GM18502 (cell line): ENCODE results near the gene PAMR1.
"Not testable (repeated sequence)": the region's sequence is repeated elsewhere in the genome, so short reads cannot be mapped to it uniquely, and the experiment has no call there.

Experiments
- ATAC-seq: cut with Tn5 transposase; IDR thresholded peaks from one replicate; pipeline ENCODE4 v1.9.1; 2021; ENCODE audit warnings: mild to moderate bottlenecking; ENCODE audit not compliant: unreplicated experiment, poor library complexity

PAMR1 gene

GRCh38 chr11:35545391-35546003, 20.1 kb upstream of the PAMR1 start:
- ATAC-seq = no peak

GRCh38 chr11:35543481-35543880, 18.1 kb upstream of the PAMR1 start:
- ATAC-seq = no peak

- ATAC-seq = no peak
Measured at GRCh38 chr11:35541621-35542375, 16.4 kb upstream of the PAMR1 start.

GRCh38 chr11:35540526-35540925, 15.1 kb upstream of the PAMR1 start:
- ATAC-seq = no peak

- ATAC-seq = no peak
Measured at GRCh38 chr11:35539781-35540281, 14.4 kb upstream of the PAMR1 start.

- ATAC-seq = no peak
Measured at GRCh38 chr11:35539256-35539655, 13.8 kb upstream of the PAMR1 start.

GRCh38 chr11:35536470-35536869, 11.1 kb upstream of the PAMR1 start:
- ATAC-seq = no peak

GRCh38 chr11:35531246-35531645, 5.8 kb upstream of the PAMR1 start:
- no peak for ATAC-seq

GRCh38 chr11:35529971-35530495, 4.6 kb upstream of the PAMR1 start:
- ATAC-seq = no peak

GRCh38 chr11:35526370-35526792, 965 bp upstream of the PAMR1 start:
- no peak for ATAC-seq

- ATAC-seq = no peak
Measured at GRCh38 chr11:35524780-35525179, 636 bp downstream of the PAMR1 start.

GRCh38 chr11:35523861-35524260, 1.6 kb downstream of the PAMR1 start:
- no peak for ATAC-seq

GRCh38 chr11:35523331-35523768, 2.1 kb downstream of the PAMR1 start:
- ATAC-seq = no peak

GRCh38 chr11:35522091-35522490, 3.3 kb downstream of the PAMR1 start:
- not testable (repeated sequence) for ATAC-seq

GRCh38 chr11:35520376-35520775, 5.0 kb downstream of the PAMR1 start:
- ATAC-seq = no peak

GRCh38 chr11:35518766-35519165, 6.7 kb downstream of the PAMR1 start:
- ATAC-seq = no peak

- ATAC-seq = no peak
Measured at GRCh38 chr11:35517481-35517880, 7.9 kb downstream of the PAMR1 start.

- no peak for ATAC-seq
Measured at GRCh38 chr11:35516403-35516802, 9.0 kb downstream of the PAMR1 start.

GRCh38 chr11:35515224-35515623, 10.2 kb downstream of the PAMR1 start:
- no peak for ATAC-seq

- no peak for ATAC-seq
Measured at GRCh38 chr11:35514481-35514880, 10.9 kb downstream of the PAMR1 start.

- ATAC-seq = no peak
Measured at GRCh38 chr11:35511666-35512065, 13.8 kb downstream of the PAMR1 start.
